ENCODE results near the gene ESD.

GRCh38 chr13:46761866-46762265 is 35.1 kb downstream of the ESD start:
- no peak for TF ChIP-seq CTCF (conservative IDR thresholded peaks at IDR 0.05 in 1 of 2, IDR thresholded peaks at IDR 0.05 in 1 of 2; ENCODE audit: extremely low read depth in 1 of 2, insufficient read depth in 1 of 2, low read depth in 1 of 2, low read length in 2 of 2)
- no peak for TF ChIP-seq EZH2 (IDR thresholded peaks at IDR 0.05; ENCODE audit: borderline replicate concordance, low read length)

Data from mammary epithelial cell (primary cell).